Muscle of leg (tissue), 16 donors: Measurements from ENCODE around the gene OR51E1. TPM values are rescaled to one million over a fixed set of nuclear protein-coding genes. Genes with fewer than 3 reads are reported as not detected.

Experiments used
- DNase-seq: peaks from one replicate; pipeline ENCODE4 v3.0.0; 2013
- H3K27ac ChIP-seq: one replicate; pipeline ENCODE4 v1.5.1; 2013; ENCODE audit warnings: mild to moderate bottlenecking, low read length, control low read depth
- H3K27me3 ChIP-seq: one replicate; pipeline ENCODE4 v1.6.1; 2013; ENCODE audit warnings: low read length; ENCODE audit not compliant: control insufficient read depth, insufficient read depth
- H3K36me3 ChIP-seq: one replicate; pipeline ENCODE4 v1.6.1; 2013; ENCODE audit warnings: low read length; ENCODE audit not compliant: control insufficient read depth, insufficient read depth
- H3K4me1 ChIP-seq: one replicate; pipeline ENCODE4 v1.6.1; 2013; ENCODE audit warnings: low read length; ENCODE audit not compliant: control insufficient read depth, insufficient read depth
- H3K4me3 ChIP-seq: one replicate; pipeline ENCODE4 v1.5.1; 2013; ENCODE audit warnings: low read length, control low read depth
- H3K9me3 ChIP-seq: replicated peaks from 2 replicates; pipeline ENCODE4 v1.6.1; 2013; ENCODE audit warnings: low read depth, low read length; ENCODE audit not compliant: control insufficient read depth
- WGBS: methylation state at CpG from one replicate; pipeline ENCODE4 v1.1.5; 2013; ENCODE audit warnings: missing lambda C conversion rate; ENCODE audit not compliant: insufficient coverage; 5-methylcytosine and 5-hydroxymethylcytosine counted together
- long read RNA-seq, 11 donors: transcript quantifications; one replicate each; lab custom pipeline, GENCODE V29; 2026
- polyA plus RNA-seq, 8 donors: library from polyadenylated mRNA; unstranded; fragments of 120-200 nt; gene quantifications; one replicate each; pipeline versions ENCODE4 v1.2.1 to v1.2.3, GENCODE V29; 2013; ENCODE audit warnings: inconsistent platforms in 1 of 8, low replicate concordance in 1 of 8; ENCODE audit not compliant: insufficient read length in 8 of 8, insufficient read depth in 1 of 8
- total RNA-seq: library from RNA; stranded (reverse); fragments of 120-200 nt; gene quantifications from one replicate; pipeline ENCODE4 v1.2.4, GENCODE V29; 2013

Gene OR51E1
- total RNA-seq (3.1 TPM), polyA plus RNA-seq (1 to 10 TPM; 1.4 to 3.2 (median 2.1) TPM)
- long read RNA-seq, donor 1: 0 reads
- long read RNA-seq, donor 2, partial matches to known transcripts: 0 of 1 reads
- long read RNA-seq, donor 2, other reads (novel, unspliced or antisense): 0 of 1 reads
- long read RNA-seq, donor 3: 0 reads
- long read RNA-seq, donor 4: 0 reads
- long read RNA-seq, donor 5, partial matches to known transcripts: 0 of 4 reads
- long read RNA-seq, donor 5, other reads (novel, unspliced or antisense): 0 of 4 reads
- long read RNA-seq, donor 6, partial matches to known transcripts: 0 of 4 reads
- long read RNA-seq, donor 6, other reads (novel, unspliced or antisense): 0 of 4 reads
- long read RNA-seq, donor 7, partial matches to known transcripts: 0 of 2 reads
- long read RNA-seq, donor 7, other reads (novel, unspliced or antisense): 0 of 2 reads
- long read RNA-seq, donor 8, partial matches to known transcripts: 0 of 2 reads
- long read RNA-seq, donor 8, other reads (novel, unspliced or antisense): 0 of 2 reads
- long read RNA-seq, donor 9: 0 reads
- long read RNA-seq, donor 10, partial matches to known transcripts: 0 of 1 reads
- long read RNA-seq, donor 10, other reads (novel, unspliced or antisense): 0 of 1 reads
- long read RNA-seq, donor 11, partial matches to known transcripts: 0 of 1 reads
- long read RNA-seq, donor 11, other reads (novel, unspliced or antisense): 0 of 1 reads

GRCh38 chr11:4643682-4644081, at the start of gene OR51E1:
TSS of gene OR51E1 (plus strand) at chr11:4643982. CDS start at chr11:4652527, 8,545 bp downstream.
- H3K4me3 ChIP-seq: no peak within 1 kb of the TSS
- 54% methylated on average over 2 of the region's 3 CpGs for WGBS

GRCh38 chr11:4605057-4605456, 38.7 kb upstream of the OR51E1 start:
- H3K27ac ChIP-seq: no peak overlapping the region
- 90% methylated on average over 4 of the region's 4 CpGs for WGBS
- peaks cover 40% of the 10 kb centered on the region for H3K36me3 ChIP-seq
- no peaks in the 10 kb centered on the region for H3K9me3 ChIP-seq
- no peaks in the 10 kb centered on the region for H3K27me3 ChIP-seq
- DNase-seq: no peak
- no peak overlapping the region for H3K4me3 ChIP-seq
- H3K4me1 ChIP-seq: peaks cover 8% of the 10 kb centered on the region

More at GRCh38 chr11:4643682-4644081, at the start of gene OR51E1:
- peaks cover 7% of the 10 kb centered on the region for H3K4me1 ChIP-seq
- no peaks in the 10 kb centered on the region for H3K9me3 ChIP-seq
- no peak for DNase-seq
- no peaks in the 10 kb centered on the region for H3K27me3 ChIP-seq
- H3K36me3 ChIP-seq: no peaks in the 10 kb centered on the region
- peak within 1 kb of the TSS; percentile 59 for H3K27ac ChIP-seq

- Histone ChIP-seq H3K4me1 (peaks cover 8% of the 10 kb centered on the region), H3K27ac (no peak overlapping the region), H3K9me3 (no peaks in the 10 kb centered on the region), H3K27me3 (no peaks in the 10 kb centered on the region), H3K4me3 (no peak overlapping the region), H3K36me3 (peaks cover 27% of the 10 kb centered on the region)
- 63% methylated on average over 1 of the region's 1 CpG for WGBS
- no peak for DNase-seq
These were observed 37.4 kb upstream of the OR51E1 start for GRCh38 chr11:4606231-4607015.

- Histone ChIP-seq H3K4me1 (peaks cover 8% of the 10 kb centered on the region), H3K9me3 (no peaks in the 10 kb centered on the region), H3K27me3 (no peaks in the 10 kb centered on the region), H3K27ac (peak overlapping the region; percentile 96), H3K36me3 (peaks cover 20% of the 10 kb centered on the region), H3K4me3 (peak overlapping the region; percentile 94)
- whole genome bisulfite sequencing: 71% methylated on average over 2 of the region's 6 CpGs
- DNase-seq: peak; percentile 13
These were observed 36.7 kb upstream of the OR51E1 start for GRCh38 chr11:4607096-4607495.

- 5% methylated on average over 33 of the region's 43 CpGs for WGBS
- Histone ChIP-seq H3K4me1 (peaks cover 8% of the 10 kb centered on the region), H3K36me3 (peaks cover 15% of the 10 kb centered on the region), H3K27ac (peak within 1 kb of the TSS; percentile 96), H3K27me3 (peaks cover 2% of the 10 kb centered on the region), H3K9me3 (no peaks in the 10 kb centered on the region), H3K4me3 (peak within 1 kb of the TSS; percentile 94)
- peak; percentile 98 for DNase-seq
These were observed 35.8 kb upstream of the OR51E1 start, which contains the start of gene TRIM68 for GRCh38 chr11:4607781-4608666. TSS of gene TRIM68 (minus strand) at chr11:4608231. CDS start at chr11:4605504, 2,727 bp downstream.

- no peaks in the 10 kb centered on the region for H3K36me3 ChIP-seq
- DNase-seq: peak; percentile 7
- H3K4me3 ChIP-seq: no peak overlapping the region
- peaks cover 2% of the 10 kb centered on the region for H3K27me3 ChIP-seq
- 35% methylated on average over 2 of the region's 3 CpGs for WGBS
- H3K9me3 ChIP-seq: no peaks in the 10 kb centered on the region
- H3K4me1 ChIP-seq: peaks cover 8% of the 10 kb centered on the region
- H3K27ac ChIP-seq: no peak overlapping the region
These were observed 33.4 kb upstream of the OR51E1 start for GRCh38 chr11:4610258-4610935.

GRCh38 chr11:4611986-4612385, 31.8 kb upstream of the OR51E1 start:
- peaks cover 4% of the 10 kb centered on the region for H3K4me1 ChIP-seq
- H3K27me3 ChIP-seq: peaks cover 2% of the 10 kb centered on the region
- no peaks in the 10 kb centered on the region for H3K36me3 ChIP-seq
- WGBS: no CpG with 5 or more reads among the region's 2 CpGs
- H3K27ac ChIP-seq: no peak overlapping the region
- no peaks in the 10 kb centered on the region for H3K9me3 ChIP-seq
- no peak for DNase-seq
- no peak overlapping the region for H3K4me3 ChIP-seq

GRCh38 chr11:4615856-4616444, 27.8 kb upstream of the OR51E1 start:
- DNase-seq: no peak
- no peak overlapping the region for H3K27ac ChIP-seq
- H3K9me3 ChIP-seq: no peaks in the 10 kb centered on the region
- peaks cover 2% of the 10 kb centered on the region for H3K27me3 ChIP-seq
- H3K4me3 ChIP-seq: no peak overlapping the region
- no peaks in the 10 kb centered on the region for H3K4me1 ChIP-seq
- H3K36me3 ChIP-seq: no peaks in the 10 kb centered on the region
